ENCODE data around the gene MUCL3. TPM values are rescaled to one million over a fixed set of nuclear protein-coding genes. Genes with fewer than 3 reads are reported as not detected.
"Not testable (repeated sequence)": the region's sequence is repeated elsewhere in the genome, so short reads cannot be mapped to it uniquely, and the experiment has no call there.

MUCL3 gene
- total RNA-seq, 4 donors from 2014 or later, result 0.04 TPM; not detected in 3

DNA sequence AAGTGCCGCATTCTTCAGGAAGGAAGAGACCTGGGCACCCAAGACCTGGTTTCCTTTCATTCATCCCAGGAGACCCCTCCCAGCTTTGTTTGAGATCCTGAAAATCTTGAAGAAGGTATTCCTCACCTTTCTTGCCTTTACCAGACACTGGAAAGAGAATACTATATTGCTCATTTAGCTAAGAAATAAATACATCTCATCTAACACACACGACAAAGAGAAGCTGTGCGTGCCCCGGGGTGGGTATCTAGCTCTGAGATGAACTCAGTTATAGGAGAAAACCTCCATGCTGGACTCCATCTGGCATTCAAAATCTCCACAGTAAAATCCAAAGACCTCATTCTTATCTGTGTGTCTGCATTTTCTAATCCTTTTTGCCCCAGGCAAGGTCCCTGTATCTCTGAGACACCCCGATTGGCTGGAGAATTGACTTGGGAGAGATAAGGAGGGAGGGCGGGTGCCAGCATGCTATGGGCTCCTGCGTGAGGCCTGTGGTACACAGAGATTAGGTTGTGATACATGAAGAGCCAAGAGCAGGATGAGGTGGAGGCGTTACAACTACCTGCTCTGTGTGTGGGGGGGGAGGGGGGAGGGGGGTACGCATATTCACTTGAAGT, 47.5 kb downstream of the MUCL3 start:
- H3K27ac ChIP-seq, result no peak overlapping the region
- no peaks in the 10 kb centered on the region for H3K4me1 ChIP-seq
- peaks cover 39% of the 10 kb centered on the region for H3K27me3 ChIP-seq
- WGBS, 2 donors (ENCODE audit: low coverage in 1 of 2), result 81 to 87% methylated on average over 5 to 7 of the region's 9 CpGs
- no peak for ATAC-seq
- H3K9me3 ChIP-seq, result no peaks in the 10 kb centered on the region
- no peaks in the 10 kb centered on the region for H3K36me3 ChIP-seq
- no peak overlapping the region for H3K4me3 ChIP-seq
- no peak for TF ChIP-seq POLR2AphosphoS5 (IDR thresholded peaks at IDR 0.05)
- no peak for TF ChIP-seq POLR2A (IDR thresholded peaks at IDR 0.05)
- TF ChIP-seq, protein P1, sequence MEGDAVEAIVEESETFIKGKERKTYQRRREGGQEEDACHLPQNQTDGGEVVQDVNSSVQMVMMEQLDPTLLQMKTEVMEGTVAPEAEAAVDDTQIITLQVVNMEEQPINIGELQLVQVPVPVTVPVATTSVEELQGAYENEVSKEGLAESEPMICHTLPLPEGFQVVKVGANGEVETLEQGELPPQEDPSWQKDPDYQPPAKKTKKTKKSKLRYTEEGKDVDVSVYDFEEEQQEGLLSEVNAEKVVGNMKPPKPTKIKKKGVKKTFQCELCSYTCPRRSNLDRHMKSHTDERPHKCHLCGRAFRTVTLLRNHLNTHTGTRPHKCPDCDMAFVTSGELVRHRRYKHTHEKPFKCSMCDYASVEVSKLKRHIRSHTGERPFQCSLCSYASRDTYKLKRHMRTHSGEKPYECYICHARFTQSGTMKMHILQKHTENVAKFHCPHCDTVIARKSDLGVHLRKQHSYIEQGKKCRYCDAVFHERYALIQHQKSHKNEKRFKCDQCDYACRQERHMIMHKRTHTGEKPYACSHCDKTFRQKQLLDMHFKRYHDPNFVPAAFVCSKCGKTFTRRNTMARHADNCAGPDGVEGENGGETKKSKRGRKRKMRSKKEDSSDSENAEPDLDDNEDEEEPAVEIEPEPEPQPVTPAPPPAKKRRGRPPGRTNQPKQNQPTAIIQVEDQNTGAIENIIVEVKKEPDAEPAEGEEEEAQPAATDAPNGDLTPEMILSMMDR (IDR thresholded peaks at IDR 0.05), result no peak
- TF ChIP-seq EP300 (IDR thresholded peaks at IDR 0.05), result no peak

DNA sequence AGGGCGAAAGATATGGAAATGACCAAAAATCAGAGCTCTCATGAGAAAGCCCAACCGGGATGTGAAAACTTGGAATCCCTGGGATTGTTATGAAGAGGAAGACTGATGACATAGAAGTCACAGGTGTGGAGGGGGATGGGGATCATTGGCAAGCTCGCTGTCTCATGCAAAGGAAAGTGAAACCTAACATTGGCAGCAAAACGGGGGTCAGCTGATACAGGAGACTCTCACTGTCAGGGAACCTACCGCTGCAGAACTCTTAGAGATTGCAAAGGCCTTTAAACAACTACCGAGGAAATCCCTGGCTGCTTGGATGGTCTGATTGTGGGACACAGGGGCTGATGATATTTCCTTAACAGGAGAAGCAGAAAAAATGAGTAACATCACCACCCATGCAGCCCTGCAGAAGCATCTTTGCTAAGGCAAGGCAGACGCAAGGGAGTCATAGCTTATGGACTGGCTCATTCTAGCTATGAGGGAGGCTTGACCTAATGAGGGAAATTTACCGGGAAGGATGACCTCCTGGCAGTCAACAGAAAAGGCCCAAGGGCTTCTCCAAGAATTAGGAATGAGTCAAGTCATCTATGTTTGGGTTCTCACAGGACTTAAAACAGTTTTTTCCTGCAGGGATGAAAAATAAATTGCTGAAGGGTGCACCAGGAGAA, 49.8 kb downstream of the MUCL3 start:
- H3K4me3 ChIP-seq, result no peak overlapping the region
- no peak overlapping the region for H3K27ac ChIP-seq
- TF ChIP-seq POLR2AphosphoS5 (IDR thresholded peaks at IDR 0.05), result no peak
- TF ChIP-seq EP300 (IDR thresholded peaks at IDR 0.05), result no peak
- TF ChIP-seq, protein P1 (IDR thresholded peaks at IDR 0.05), result no peak
- no peak for TF ChIP-seq POLR2A (IDR thresholded peaks at IDR 0.05)
- WGBS, 2 donors (ENCODE audit: low coverage in 1 of 2), result 51 to 53% methylated on average over 6 to 7 of the region's 8 CpGs
- H3K9me3 ChIP-seq, result no peaks in the 10 kb centered on the region
- no peaks in the 10 kb centered on the region for H3K36me3 ChIP-seq
- peaks cover 21% of the 10 kb centered on the region for H3K27me3 ChIP-seq
- ATAC-seq, result no peak
- no peaks in the 10 kb centered on the region for H3K4me1 ChIP-seq

DNA sequence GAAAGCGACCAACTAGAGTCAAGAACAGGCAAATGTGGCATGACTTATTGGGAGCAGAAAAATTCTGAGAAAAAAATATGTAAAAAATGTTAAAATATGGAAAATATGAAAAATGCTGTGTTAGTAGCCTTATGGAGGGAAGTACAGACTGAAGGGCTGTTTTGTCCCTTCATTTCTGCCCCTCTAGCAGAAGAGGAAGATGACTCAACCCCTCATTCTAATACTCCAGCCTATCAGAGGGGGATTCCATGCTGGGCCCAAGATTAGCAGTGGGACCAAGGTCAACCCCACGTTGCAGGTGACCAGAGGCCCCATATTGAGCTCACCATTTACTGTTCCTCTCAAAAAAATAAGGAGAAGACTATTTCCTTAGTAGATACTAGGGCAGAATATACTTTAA, 51.1 kb downstream of the MUCL3 start:
- no peaks in the 10 kb centered on the region for H3K36me3 ChIP-seq
- ATAC-seq, result no peak
- peaks cover 12% of the 10 kb centered on the region for H3K27me3 ChIP-seq
- no peaks in the 10 kb centered on the region for H3K4me1 ChIP-seq
- 82 to 89% methylated on average over 1 to 2 of the region's 2 CpGs for WGBS, 2 donors (ENCODE audit: low coverage in 1 of 2)
- no peak for TF ChIP-seq EP300 (IDR thresholded peaks at IDR 0.05)
- no peak for TF ChIP-seq POLR2AphosphoS5 (IDR thresholded peaks at IDR 0.05)
- no peak for TF ChIP-seq POLR2A (IDR thresholded peaks at IDR 0.05)
- TF ChIP-seq, protein P1 (IDR thresholded peaks at IDR 0.05), result no peak
- H3K27ac ChIP-seq, result no peak overlapping the region
- no peak overlapping the region for H3K4me3 ChIP-seq
- H3K9me3 ChIP-seq, result no peaks in the 10 kb centered on the region

DNA sequence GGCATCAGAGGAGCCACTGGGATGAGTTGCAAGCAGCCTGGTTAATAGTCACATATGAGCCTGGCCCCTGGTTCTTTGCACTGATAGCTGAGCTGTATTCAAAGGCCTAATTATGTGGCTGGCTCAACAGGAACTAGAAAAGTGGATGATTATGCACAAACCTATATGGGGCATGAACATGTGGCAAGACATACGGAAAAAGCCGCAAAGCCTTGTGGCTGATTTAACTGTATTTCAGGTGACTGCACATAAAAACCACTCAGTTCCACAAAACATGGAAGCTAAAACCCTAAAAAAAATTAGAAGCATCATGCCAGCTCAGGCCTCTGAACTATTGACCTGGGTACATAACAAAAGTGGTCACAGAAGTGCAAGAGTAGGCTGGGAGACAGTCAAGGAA, 56.5 kb downstream of the MUCL3 start:
- no peak for ATAC-seq
- no peak overlapping the region for H3K27ac ChIP-seq
- no peaks in the 10 kb centered on the region for H3K36me3 ChIP-seq
- H3K4me3 ChIP-seq, result no peak overlapping the region
- WGBS, 2 donors (ENCODE audit: low coverage in 1 of 2), result 100% methylated on average over 2 of the region's 2 CpGs; no CpG with 5 or more reads in 1 of the 2 donors
- H3K4me1 ChIP-seq, result no peaks in the 10 kb centered on the region
- TF ChIP-seq, protein P1 (IDR thresholded peaks at IDR 0.05), result no peak
- no peak for TF ChIP-seq POLR2A (IDR thresholded peaks at IDR 0.05)
- TF ChIP-seq EP300 (IDR thresholded peaks at IDR 0.05), result no peak
- no peak for TF ChIP-seq POLR2AphosphoS5 (IDR thresholded peaks at IDR 0.05)
- H3K9me3 ChIP-seq, result no peaks in the 10 kb centered on the region
- H3K27me3 ChIP-seq, result no peaks in the 10 kb centered on the region

DNA sequence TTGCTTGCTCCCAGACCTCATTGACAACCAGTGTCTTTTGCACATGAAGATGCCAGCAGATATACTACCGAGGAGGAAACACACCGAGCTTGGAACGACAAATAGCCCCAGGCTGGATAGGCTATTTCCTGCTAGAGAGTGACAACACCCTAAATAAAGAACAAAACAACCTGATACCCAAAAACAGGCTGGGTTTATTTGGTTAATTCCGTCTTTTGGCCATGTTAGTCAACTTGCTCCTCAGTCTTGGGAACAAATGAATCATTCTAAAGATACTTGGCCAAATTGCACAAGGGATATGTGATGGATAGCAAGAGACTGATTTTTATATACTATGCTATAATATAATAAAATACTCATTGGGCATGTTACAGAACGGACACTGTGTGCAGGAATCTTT, 58.0 kb downstream of the MUCL3 start:
- Histone ChIP-seq H3K9me3 (no peaks in the 10 kb centered on the region), H3K27ac (no peak overlapping the region), H3K4me3 (no peak overlapping the region), H3K27me3 (no peaks in the 10 kb centered on the region), H3K36me3 (no peaks in the 10 kb centered on the region), H3K4me1 (no peaks in the 10 kb centered on the region)
- TF ChIP-seq POLR2A (IDR thresholded peaks at IDR 0.05) (no peak), EP300 (IDR thresholded peaks at IDR 0.05) (no peak), POLR2AphosphoS5 (IDR thresholded peaks at IDR 0.05) (no peak)
- TF ChIP-seq, protein P1 (IDR thresholded peaks at IDR 0.05), result no peak
- 62 to 80% methylated on average over 4 of the region's 5 CpGs for WGBS, 2 donors (ENCODE audit: low coverage in 1 of 2)
- no peak for ATAC-seq

DNA sequence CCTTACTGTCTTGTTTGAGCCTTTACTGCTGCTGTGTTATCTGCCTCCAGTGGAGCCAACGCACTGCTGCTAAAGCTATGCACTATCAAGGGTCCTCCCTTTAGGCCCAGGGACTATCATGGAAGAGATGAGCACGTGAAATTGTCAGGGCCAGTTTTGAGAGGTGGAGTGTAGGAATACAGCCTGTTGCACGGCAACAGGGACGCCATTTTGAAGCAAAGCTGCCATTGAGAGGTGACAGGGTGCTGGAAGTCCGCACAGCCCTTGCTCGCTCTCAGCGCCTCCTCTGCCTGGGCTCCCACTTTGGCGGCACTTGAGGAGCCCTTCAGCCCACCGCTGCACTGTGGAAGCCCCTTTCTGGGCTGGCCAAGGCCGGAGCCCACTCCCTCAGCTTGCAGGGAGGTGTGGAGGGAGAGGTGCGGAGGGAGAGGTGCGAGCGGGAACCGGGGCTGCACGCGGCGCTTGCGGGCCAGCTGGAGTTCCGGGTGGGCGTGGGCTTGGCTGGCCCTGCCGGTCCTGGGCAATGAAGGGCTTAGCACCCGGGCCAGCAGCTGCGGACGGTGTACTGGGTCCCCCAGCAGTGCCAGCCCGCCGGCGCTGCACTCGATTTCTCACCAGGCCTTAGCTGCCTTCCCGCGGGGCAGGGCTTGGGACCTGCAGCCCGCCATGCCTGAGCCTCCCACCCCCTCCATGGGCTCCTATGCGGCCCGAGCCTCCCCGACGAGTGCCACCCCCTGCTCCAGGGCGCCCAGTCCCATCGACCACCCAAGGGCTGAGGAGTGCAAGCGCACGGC, 59.5 kb downstream of the MUCL3 start:
- not testable (repeated sequence) for H3K4me3 ChIP-seq, H3K9me3 ChIP-seq, ATAC-seq, H3K27me3 ChIP-seq, H3K4me1 ChIP-seq, H3K36me3 ChIP-seq, H3K27ac ChIP-seq
- WGBS, 2 donors (ENCODE audit: low coverage in 1 of 2), result 60 to 81% methylated on average over 1 to 3 of the region's 39 CpGs

All from gastroesophageal sphincter (tissue), 4 donors.